Colonic mucosa (tissue), 4 donors: ENCODE data around the gene FXYD4. TPM values are rescaled to one million over a fixed set of nuclear protein-coding genes. Genes with fewer than 3 reads are reported as not detected.

Experiments
- DNase-seq: peaks from one replicate; pipeline ENCODE4 v3.0.0-alpha.2; 2020
- H3K27ac ChIP-seq: fragments of 200-600 bp; one replicate; pipeline ENCODE4 v1.8.0; 2021
- H3K27me3 ChIP-seq: fragments of 200-600 bp; one replicate; pipeline ENCODE4 v1.8.0; 2021
- H3K36me3 ChIP-seq: fragments of 200-600 bp; one replicate; pipeline ENCODE4 v1.8.0; 2021
- H3K4me1 ChIP-seq: fragments of 200-600 bp; one replicate; pipeline ENCODE4 v1.8.0; 2021; ENCODE audit warnings: mild to moderate bottlenecking
- H3K4me3 ChIP-seq: fragments of 200-600 bp; one replicate; pipeline ENCODE4 v1.8.0; 2021
- H3K9ac ChIP-seq, 2 donors: one replicate each; pipeline ENCODE4 v1.7.0; 2013; ENCODE audit warnings: control low read depth in 2 of 2, low read depth in 2 of 2, low read length in 2 of 2
- H3K9me3 ChIP-seq: fragments of 200-600 bp; one replicate; pipeline ENCODE4 v1.8.0; 2021
- CTCF ChIP-seq: fragments of 200-600 bp; IDR thresholded peaks from one replicate; pipeline ENCODE4 v1.8.0; 2022; ENCODE audit warnings: antibody characterized with exemption, mild to moderate bottlenecking
- intact Hi-C: fragments of 100-400 bp; cut with DNase I; formaldehyde crosslinking; loops from one replicate; pipeline ENCODE4 v1.14.1; 2022
- total RNA-seq, 2 donors: library from RNA; stranded (reverse); fragmentation: NEBNext Ultra II Directional in 1 of 2; extraction: Animal tissue kit (Norgen Biotek cat#: 25700) in 1 of 2; gene quantifications; one replicate each; pipeline ENCODE4 v1.2.1, GENCODE V29; 2021
- donor health status: healthy.
- donor health status: DM: no; HTN: no; CAD: no.
- donor health status: DM: no; HTN: no; CAD: no.

Gene FXYD4
- total RNA-seq, 2 donors from 2014 or later = 0.98 TPM; not detected in 1

- intact Hi-C loops = no loop called here
- Histone ChIP-seq H3K27ac (no peak overlapping the region), H3K36me3 (no peaks in the 10 kb centered on the region)
These were observed 30.8 kb upstream of the FXYD4 start for GRCh38 chr10:43340619-43341018.

GRCh38 chr10:43341450-43341849, 30.0 kb upstream of the FXYD4 start:
- H3K27me3 ChIP-seq = no peaks in the 10 kb centered on the region
- H3K9ac ChIP-seq = no peak overlapping the region
- H3K27ac ChIP-seq = no peak overlapping the region
- H3K9me3 ChIP-seq = no peaks in the 10 kb centered on the region
- no peaks in the 10 kb centered on the region for H3K4me1 ChIP-seq
- no peak for TF ChIP-seq CTCF
- no peaks in the 10 kb centered on the region for H3K36me3 ChIP-seq
- intact Hi-C loops = no loop called here
- no peak for DNase-seq
- H3K4me3 ChIP-seq = no peak overlapping the region

More at GRCh38 chr10:43340619-43341018, 30.8 kb upstream of the FXYD4 start:
- Histone ChIP-seq H3K4me1 (no peaks in the 10 kb centered on the region), H3K9me3 (no peaks in the 10 kb centered on the region), H3K4me3 (no peak overlapping the region), H3K27me3 (no peaks in the 10 kb centered on the region), H3K9ac (no peak overlapping the region)
- TF ChIP-seq CTCF = no peak
- DNase-seq = no peak

- DNase-seq = no peak
- no peaks in the 10 kb centered on the region for H3K36me3 ChIP-seq
- no peak overlapping the region for H3K4me3 ChIP-seq
- TF ChIP-seq CTCF = no peak
- H3K27ac ChIP-seq = no peak overlapping the region
- no peaks in the 10 kb centered on the region for H3K4me1 ChIP-seq
- intact Hi-C loops = no loop called here
- no peaks in the 10 kb centered on the region for H3K9me3 ChIP-seq
- no peak overlapping the region for H3K9ac ChIP-seq
- H3K27me3 ChIP-seq = no peaks in the 10 kb centered on the region
These were observed 28.9 kb upstream of the FXYD4 start for GRCh38 chr10:43342279-43343125.

- DNase-seq = no peak
- H3K4me1 ChIP-seq = no peaks in the 10 kb centered on the region
- intact Hi-C loops = no loop called here
- no peaks in the 10 kb centered on the region for H3K36me3 ChIP-seq
- H3K9me3 ChIP-seq = no peaks in the 10 kb centered on the region
- no peak for TF ChIP-seq CTCF
- H3K27ac ChIP-seq = no peak overlapping the region
- H3K27me3 ChIP-seq = no peaks in the 10 kb centered on the region
- H3K9ac ChIP-seq = no peak overlapping the region
- no peak overlapping the region for H3K4me3 ChIP-seq
These were observed 28.3 kb upstream of the FXYD4 start for GRCh38 chr10:43343126-43343525.

GRCh38 chr10:43344051-43344450, 27.4 kb upstream of the FXYD4 start:
- Histone ChIP-seq H3K4me3 (no peak overlapping the region), H3K9ac (no peak overlapping the region), H3K4me1 (no peaks in the 10 kb centered on the region), H3K36me3 (no peaks in the 10 kb centered on the region), H3K27ac (no peak overlapping the region), H3K9me3 (no peaks in the 10 kb centered on the region), H3K27me3 (no peaks in the 10 kb centered on the region)
- no peak for TF ChIP-seq CTCF
- DNase-seq = no peak
- intact Hi-C loops = no loop called here
